GM12875 (cell line): Measurements from ENCODE around the gene FERMT3.

Experiments used
- H3K4me3 ChIP-seq: one replicate; pipeline ENCODE4 v1.5.1; 2011; ENCODE audit warnings: low read depth, low read length, control low read depth
- CTCF ChIP-seq: IDR thresholded peaks from 2 replicates; pipeline ENCODE4 v1.5.1; 2011; ENCODE audit warnings: low read depth, mild to moderate bottlenecking, control low read depth, inconsistent platforms, low read length, moderate library complexity, borderline replicate concordance; ENCODE audit not compliant: insufficient read depth

The FERMT3 gene

GRCh38 chr11:64263021-64263946 is 56.8 kb downstream of the FERMT3 start:
- TF ChIP-seq CTCF: no peak

GRCh38 chr11:64263947-64264317 is 57.4 kb downstream of the FERMT3 start:
- H3K4me3 ChIP-seq: no peak overlapping the region
- no peak for TF ChIP-seq CTCF

More at GRCh38 chr11:64263021-64263946, 56.8 kb downstream of the FERMT3 start:
- H3K4me3 ChIP-seq: no peak overlapping the region

- H3K4me3 ChIP-seq: no peak overlapping the region
- TF ChIP-seq CTCF: no peak
Measured at GRCh38 chr11:64264371-64264852, 57.9 kb downstream of the FERMT3 start.

GRCh38 chr11:64265176-64266160 is 58.9 kb downstream of the FERMT3 start:
- TF ChIP-seq CTCF: no peak
- H3K4me3 ChIP-seq: no peak overlapping the region

- H3K4me3 ChIP-seq: no peak overlapping the region
- TF ChIP-seq CTCF: no peak
Measured at GRCh38 chr11:64266339-64266738, 59.8 kb downstream of the FERMT3 start.

GRCh38 chr11:64267207-64267945 is 60.9 kb downstream of the FERMT3 start:
- no peak for TF ChIP-seq CTCF
- H3K4me3 ChIP-seq: no peak overlapping the region
